Upper lobe of right lung (tissue), 1 donor: ENCODE results near the gene ABCC4. TPM values are rescaled to one million over a fixed set of nuclear protein-coding genes. Genes with fewer than 3 reads are reported as not detected.

Experiments used
- ATAC-seq: fragments of 200-7000 bp; cut with Tn5 transposase; one replicate; pipeline ENCODE4 v1.9.1; 2020; ENCODE audit warnings: mild to moderate bottlenecking, moderate library complexity
- DNase-seq: peaks from one replicate; pipeline ENCODE4 v3.0.0-alpha.2; 2020
- H3K27ac ChIP-seq: fragments of 200-600 bp; one replicate; pipeline ENCODE4 v1.8.0; 2022
- H3K27me3 ChIP-seq: fragments of 200-600 bp; one replicate; pipeline ENCODE4 v1.8.0; 2022; ENCODE audit warnings: mild to moderate bottlenecking
- H3K36me3 ChIP-seq: fragments of 200-600 bp; one replicate; pipeline ENCODE4 v1.8.0; 2022
- H3K4me1 ChIP-seq: fragments of 200-600 bp; one replicate; pipeline ENCODE4 v1.8.0; 2022
- H3K4me3 ChIP-seq: fragments of 200-600 bp; one replicate; pipeline ENCODE4 v1.8.0; 2022; ENCODE audit warnings: mild to moderate bottlenecking
- H3K9me3 ChIP-seq: fragments of 200-600 bp; one replicate; pipeline ENCODE4 v1.8.0; 2022
- CTCF ChIP-seq: fragments of 200-600 bp; IDR thresholded peaks from one replicate; pipeline ENCODE4 v1.8.0; 2022; ENCODE audit warnings: antibody characterized with exemption
- intact Hi-C: fragments of 100-400 bp; cut with DNase I; formaldehyde crosslinking; loops from one replicate; pipeline ENCODE4 v1.11.0; 2022
- long read RNA-seq: library from polyadenylated mRNA; unstranded; transcript quantifications from one replicate; pipeline ENCODE4 v2.0.0, GENCODE V29; 2021
- total RNA-seq: library from RNA; stranded (reverse); fragmentation: NEBNext Ultra II Directional; extraction: Animal tissue kit (Norgen Biotek cat#: 25700); gene quantifications from one replicate; pipeline ENCODE4 v1.2.1, GENCODE V29; 2021
- donor health status: DM: no; HTN: yes; CAD: no; lungs with severe emphysema.

The ABCC4 gene, protein sequence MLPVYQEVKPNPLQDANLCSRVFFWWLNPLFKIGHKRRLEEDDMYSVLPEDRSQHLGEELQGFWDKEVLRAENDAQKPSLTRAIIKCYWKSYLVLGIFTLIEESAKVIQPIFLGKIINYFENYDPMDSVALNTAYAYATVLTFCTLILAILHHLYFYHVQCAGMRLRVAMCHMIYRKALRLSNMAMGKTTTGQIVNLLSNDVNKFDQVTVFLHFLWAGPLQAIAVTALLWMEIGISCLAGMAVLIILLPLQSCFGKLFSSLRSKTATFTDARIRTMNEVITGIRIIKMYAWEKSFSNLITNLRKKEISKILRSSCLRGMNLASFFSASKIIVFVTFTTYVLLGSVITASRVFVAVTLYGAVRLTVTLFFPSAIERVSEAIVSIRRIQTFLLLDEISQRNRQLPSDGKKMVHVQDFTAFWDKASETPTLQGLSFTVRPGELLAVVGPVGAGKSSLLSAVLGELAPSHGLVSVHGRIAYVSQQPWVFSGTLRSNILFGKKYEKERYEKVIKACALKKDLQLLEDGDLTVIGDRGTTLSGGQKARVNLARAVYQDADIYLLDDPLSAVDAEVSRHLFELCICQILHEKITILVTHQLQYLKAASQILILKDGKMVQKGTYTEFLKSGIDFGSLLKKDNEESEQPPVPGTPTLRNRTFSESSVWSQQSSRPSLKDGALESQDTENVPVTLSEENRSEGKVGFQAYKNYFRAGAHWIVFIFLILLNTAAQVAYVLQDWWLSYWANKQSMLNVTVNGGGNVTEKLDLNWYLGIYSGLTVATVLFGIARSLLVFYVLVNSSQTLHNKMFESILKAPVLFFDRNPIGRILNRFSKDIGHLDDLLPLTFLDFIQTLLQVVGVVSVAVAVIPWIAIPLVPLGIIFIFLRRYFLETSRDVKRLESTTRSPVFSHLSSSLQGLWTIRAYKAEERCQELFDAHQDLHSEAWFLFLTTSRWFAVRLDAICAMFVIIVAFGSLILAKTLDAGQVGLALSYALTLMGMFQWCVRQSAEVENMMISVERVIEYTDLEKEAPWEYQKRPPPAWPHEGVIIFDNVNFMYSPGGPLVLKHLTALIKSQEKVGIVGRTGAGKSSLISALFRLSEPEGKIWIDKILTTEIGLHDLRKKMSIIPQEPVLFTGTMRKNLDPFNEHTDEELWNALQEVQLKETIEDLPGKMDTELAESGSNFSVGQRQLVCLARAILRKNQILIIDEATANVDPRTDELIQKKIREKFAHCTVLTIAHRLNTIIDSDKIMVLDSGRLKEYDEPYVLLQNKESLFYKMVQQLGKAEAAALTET (N-terminal part only)
- 28.1 TPM for total RNA-seq
- long read RNA-seq, full-length matches to known transcripts = 30 of 61 reads
- long read RNA-seq, partial matches to known transcripts = 13 of 61 reads
- long read RNA-seq, other reads (novel, unspliced or antisense) = 18 of 61 reads

DNA sequence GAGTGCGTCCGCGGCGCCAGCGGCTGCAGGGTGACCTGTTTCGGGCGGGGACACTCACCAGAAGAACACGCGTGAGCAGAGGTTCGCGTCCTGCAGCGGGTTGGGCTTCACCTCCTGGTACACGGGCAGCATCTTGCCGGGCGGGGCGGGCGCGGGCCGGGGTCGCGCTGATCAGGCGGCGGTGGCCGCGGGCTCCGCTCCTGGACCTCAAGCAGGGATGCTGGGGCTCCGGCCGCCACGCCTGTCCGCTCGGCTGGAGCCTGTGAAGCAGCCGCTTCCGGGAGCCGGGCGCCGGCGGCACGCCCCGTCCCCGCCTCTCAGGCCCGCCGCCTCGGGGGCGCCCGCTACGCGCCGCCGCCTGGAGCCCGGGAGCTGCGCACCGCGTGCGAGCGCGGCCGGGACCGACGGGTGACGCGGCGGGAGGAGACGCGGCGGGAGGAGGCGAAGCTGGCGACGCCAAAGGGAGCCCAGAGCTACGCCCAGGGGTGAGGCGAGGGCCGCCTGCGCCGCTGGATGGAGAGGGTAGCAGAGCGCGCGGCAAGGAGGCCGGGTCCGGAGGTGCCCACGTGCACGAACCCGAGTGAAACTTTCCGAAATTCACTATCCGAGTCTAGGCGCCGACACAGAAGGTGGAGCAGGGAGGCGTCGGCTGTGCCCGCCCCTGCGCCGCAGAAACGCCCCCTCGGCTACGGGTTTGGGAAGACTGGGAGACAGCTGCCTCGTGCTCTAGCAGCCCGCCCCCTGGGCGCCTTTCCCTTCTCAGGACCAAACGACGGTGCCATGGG is at the start of gene ABCC4:
Gene ABCC4 (minus strand): TSS at position 269 of the 785 bp plus-strand sequence. CDS start 137 bp downstream, at position 132.
- ATAC-seq (peak; percentile 89), DNase-seq (peak; percentile 90)
- Histone ChIP-seq H3K36me3 (no peaks in the 10 kb centered on the region), H3K27me3 (no peaks in the 10 kb centered on the region), H3K4me3 (peak within 1 kb of the TSS; percentile 84), H3K9me3 (no peaks in the 10 kb centered on the region), H3K27ac (peak within 1 kb of the TSS; percentile 84), H3K4me1 (peaks cover 15% of the 10 kb centered on the region)
- intact Hi-C loops = no loop called here
- TF ChIP-seq CTCF = no peak

GRCh38 chr13:95349267-95349666 is 48.0 kb upstream of the ABCC4 start:
- no peak for TF ChIP-seq CTCF
- intact Hi-C loops = no loop called here

GRCh38 chr13:95343944-95344343 is 42.7 kb upstream of the ABCC4 start:
- H3K27ac ChIP-seq = no peak overlapping the region
- H3K27me3 ChIP-seq = no peaks in the 10 kb centered on the region
- TF ChIP-seq CTCF = no peak
- no peak overlapping the region for H3K4me3 ChIP-seq
- H3K9me3 ChIP-seq = no peaks in the 10 kb centered on the region
- ATAC-seq (no peak), DNase-seq (no peak)
- intact Hi-C loops = no loop called here
- no peaks in the 10 kb centered on the region for H3K4me1 ChIP-seq
- no peaks in the 10 kb centered on the region for H3K36me3 ChIP-seq

More at GRCh38 chr13:95349267-95349666, 48.0 kb upstream of the ABCC4 start:
- no peaks in the 10 kb centered on the region for H3K27me3 ChIP-seq
- H3K36me3 ChIP-seq = no peaks in the 10 kb centered on the region
- no peaks in the 10 kb centered on the region for H3K9me3 ChIP-seq
- DNase-seq (no peak), ATAC-seq (no peak)
- H3K4me3 ChIP-seq = no peak overlapping the region
- no peaks in the 10 kb centered on the region for H3K4me1 ChIP-seq
- no peak overlapping the region for H3K27ac ChIP-seq

DNA sequence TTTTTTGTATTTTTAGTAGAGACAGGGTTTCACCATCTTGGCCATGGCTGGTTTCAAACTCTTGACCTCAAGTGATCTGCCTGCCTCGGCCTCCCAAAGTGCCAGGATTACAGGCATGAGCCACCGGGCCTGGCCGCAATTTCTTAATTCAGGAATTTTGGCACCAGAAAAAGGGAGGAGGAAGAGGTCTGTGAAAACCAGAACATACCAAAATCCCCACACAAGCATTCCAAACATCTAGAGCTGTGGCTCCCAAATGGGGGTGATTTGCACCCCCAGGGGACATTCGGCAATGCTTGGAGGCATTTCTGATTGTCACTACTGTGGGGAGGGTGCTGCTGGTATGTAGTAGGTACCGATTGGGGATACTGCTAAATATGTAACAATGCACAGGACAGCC is 40.2 kb upstream of the ABCC4 start:
- ATAC-seq (no peak), DNase-seq (no peak)
- Histone ChIP-seq H3K27me3 (no peaks in the 10 kb centered on the region), H3K9me3 (no peaks in the 10 kb centered on the region), H3K4me1 (no peaks in the 10 kb centered on the region), H3K27ac (no peak overlapping the region), H3K4me3 (no peak overlapping the region), H3K36me3 (no peaks in the 10 kb centered on the region)
- intact Hi-C loops = no loop called here
- TF ChIP-seq CTCF = no peak
